GM19395 (cell line): ENCODE results near the gene FHOD3.
"Not testable (repeated sequence)": the region's sequence is repeated elsewhere in the genome, so short reads cannot be mapped to it uniquely, and the experiment has no call there.

Experiments used
- ATAC-seq: cut with Tn5 transposase; IDR thresholded peaks from one replicate; pipeline ENCODE4 v1.9.1; 2021; ENCODE audit warnings: mild to moderate bottlenecking, moderate library complexity; ENCODE audit not compliant: unreplicated experiment

The FHOD3 gene

DNA sequence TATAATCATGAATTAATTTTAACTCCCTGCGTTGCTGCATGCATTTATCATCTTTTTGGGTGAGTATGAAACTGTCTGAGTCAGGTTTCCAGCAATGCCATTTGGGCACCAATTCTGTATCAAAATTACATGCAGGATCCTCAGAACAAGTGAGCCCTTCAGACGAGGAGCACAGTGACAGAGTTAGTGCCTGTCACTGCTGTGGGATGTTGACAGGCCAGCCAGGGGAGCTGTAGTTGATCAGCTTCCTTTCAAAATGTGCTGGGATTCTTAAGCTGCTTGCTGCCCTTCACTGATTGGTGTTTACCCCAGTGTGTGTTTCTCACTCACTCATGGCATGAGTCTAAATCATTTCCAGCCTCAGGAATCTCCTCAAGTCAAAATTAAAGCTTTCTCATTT, 422.1 kb downstream of the FHOD3 start:
- ATAC-seq: no peak

- not testable (repeated sequence) for ATAC-seq
Observed at GRCh38 chr18:36721351-36721750, 423.8 kb downstream of the FHOD3 start.

GRCh38 chr18:36724169-36724568, 426.7 kb downstream of the FHOD3 start:
- no peak for ATAC-seq

GRCh38 chr18:36724591-36725001, 427.1 kb downstream of the FHOD3 start:
- no peak for ATAC-seq

- no peak for ATAC-seq
Observed at GRCh38 chr18:36728345-36728744, 430.8 kb downstream of the FHOD3 start.

DNA sequence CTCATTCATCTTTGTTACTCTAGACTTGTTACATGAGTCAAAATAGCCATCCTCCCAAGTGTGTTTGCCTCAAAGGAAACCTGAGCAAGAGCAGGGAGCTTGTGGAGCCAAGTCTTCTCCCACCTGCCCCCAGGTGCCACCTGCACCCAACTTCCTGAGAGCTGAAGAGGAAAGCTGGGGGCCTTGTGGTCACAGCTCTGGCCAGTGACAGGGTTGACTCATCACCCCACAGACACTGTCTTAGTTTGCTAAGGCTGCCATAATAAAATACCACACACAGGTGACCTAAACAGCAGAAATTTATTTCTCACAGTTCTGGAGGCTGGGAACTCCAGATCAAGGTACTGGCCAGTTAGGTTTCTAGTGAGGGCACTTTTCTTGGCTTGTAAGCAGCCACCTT, 431.7 kb downstream of the FHOD3 start:
- ATAC-seq: no peak

DNA sequence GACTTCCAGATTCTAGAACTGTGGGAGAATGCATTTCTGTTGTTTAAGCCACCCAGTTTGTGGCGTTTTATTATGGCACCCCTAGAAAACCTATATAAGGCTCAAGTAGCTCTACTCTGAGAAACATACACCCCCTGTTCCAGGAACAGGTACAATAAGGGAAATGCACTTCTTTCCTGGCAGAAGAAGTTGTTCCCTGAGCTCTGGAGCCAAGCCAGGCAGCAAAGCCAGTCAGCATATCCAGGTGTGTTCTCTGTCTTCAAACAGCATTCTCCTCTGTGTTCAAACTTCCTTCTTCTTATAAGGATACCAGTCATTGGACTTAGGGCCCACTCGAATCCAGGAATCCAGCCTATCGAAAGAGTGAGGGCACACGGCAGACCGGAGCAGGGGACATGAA, 434.8 kb downstream of the FHOD3 start:
- no peak for ATAC-seq

DNA sequence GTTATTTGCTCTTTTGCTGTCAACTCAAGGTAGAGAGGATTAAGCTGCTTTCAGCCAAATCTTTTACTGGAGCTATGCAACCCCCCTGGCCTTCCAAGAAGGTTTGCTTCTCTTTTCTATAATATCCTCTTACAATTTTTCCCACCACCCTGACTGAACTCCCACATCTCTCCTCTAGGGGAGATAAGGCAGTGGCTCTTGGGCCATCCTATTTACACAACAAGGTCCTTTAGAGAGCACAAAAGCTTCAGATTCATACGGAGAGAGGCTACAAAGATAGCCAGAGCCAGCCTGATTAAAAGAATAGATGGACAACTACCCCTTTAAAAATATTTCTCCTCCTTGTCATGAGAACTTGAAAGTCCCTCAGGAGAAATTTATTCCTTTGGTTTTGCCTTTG, 435.6 kb downstream of the FHOD3 start:
- no peak for ATAC-seq

DNA sequence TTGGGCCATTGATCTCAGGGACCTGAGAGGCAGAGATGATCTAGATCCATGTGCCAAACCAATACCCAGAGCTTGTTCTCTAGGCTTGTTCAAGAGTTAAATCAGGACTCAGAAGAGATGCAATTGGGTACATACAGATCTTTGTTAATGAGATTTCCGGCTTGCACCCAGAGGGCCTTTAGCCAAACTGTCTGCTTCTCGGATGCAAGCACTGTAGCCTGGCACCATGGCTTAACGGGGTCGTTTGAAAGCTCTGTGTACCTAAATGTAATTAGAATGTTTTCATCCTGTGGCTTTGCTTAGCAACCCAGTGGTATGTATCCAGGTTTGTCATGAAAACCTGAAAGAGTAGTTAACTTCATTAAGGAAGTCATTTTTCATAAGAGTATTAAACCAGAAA, 437.1 kb downstream of the FHOD3 start:
- ATAC-seq: no peak

GRCh38 chr18:36735130-36735529, 437.6 kb downstream of the FHOD3 start:
- no peak for ATAC-seq

DNA sequence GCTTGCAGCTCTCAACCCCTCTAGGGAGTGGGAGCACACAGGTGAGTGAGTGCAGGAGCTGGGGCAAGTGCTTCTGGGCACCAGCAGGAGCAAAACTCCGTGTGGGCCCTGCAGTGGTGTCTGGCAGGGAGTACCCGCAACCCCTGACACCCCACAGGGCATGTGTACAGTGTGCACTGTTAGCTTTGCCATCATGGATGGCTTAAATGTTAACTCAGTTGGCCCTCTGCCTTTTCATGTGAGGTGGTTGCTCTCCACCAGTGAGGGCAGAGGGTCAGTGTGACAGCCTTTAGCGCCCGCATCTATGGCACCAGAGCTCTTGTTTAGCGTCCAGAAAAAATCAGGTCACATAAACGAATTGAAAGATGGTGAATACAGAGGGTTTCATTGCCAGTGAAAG, 438.6 kb downstream of the FHOD3 start:
- no peak for ATAC-seq

GRCh38 chr18:36737316-36737715, 439.8 kb downstream of the FHOD3 start:
- no peak for ATAC-seq

DNA sequence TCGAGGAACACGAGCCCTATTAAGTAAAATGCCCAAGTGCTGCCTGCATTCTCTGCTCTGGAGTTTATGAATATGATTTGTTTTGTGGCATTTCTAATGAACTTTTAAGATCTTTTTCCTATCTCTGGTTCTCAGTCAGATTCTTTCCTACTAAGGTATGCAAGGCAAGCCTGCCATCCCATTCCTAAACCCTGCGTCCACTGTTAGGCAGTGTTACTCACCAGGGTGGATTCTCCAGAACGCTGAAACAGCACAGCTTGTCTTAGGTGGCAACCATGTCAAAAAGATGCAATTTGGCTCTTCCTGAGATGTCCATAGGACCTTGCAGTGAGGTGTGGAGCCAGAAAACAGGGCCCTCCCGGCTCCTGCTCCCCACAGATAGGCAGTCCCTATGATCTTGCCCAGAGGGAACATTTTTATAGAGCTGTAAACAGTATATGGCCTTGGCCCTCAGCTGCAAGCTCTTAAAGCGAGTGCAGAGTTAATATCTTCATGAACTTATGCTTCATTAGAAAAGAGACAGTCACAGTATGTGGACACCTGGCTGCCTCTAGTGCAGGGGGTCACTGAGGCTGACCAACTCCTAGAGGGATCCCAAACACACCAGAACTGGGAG, 446.9 kb downstream of the FHOD3 start:
- ATAC-seq: no peak

GRCh38 chr18:36745219-36745975, 447.9 kb downstream of the FHOD3 start:
- no peak for ATAC-seq

GRCh38 chr18:36752929-36753865, 455.7 kb downstream of the FHOD3 start:
- no peak for ATAC-seq

GRCh38 chr18:36756242-36756641, 458.7 kb downstream of the FHOD3 start:
- ATAC-seq: no peak

GRCh38 chr18:36757081-36757480, 459.6 kb downstream of the FHOD3 start:
- ATAC-seq: no peak

DNA sequence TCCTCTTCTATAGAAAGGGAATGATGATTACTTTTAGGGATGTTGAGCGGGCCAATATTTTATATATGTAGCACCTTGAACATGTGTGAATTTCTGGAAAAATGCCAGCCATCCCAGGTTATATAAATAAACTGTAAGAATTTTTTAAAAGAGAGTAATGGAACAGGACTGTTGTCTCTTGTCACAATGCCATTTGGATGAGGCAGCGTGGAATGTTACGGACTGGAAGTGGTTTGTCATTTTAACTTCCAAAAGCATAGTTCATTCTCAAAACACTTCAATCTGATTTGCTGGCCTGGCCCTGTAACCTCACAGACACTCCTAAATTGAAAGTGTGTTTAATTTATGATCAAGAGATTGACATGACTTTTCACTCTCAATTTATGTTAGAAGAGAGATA, 460.5 kb downstream of the FHOD3 start:
- no peak for ATAC-seq

- ATAC-seq: no peak
Observed at GRCh38 chr18:36758623-36759022, 461.1 kb downstream of the FHOD3 start.

DNA sequence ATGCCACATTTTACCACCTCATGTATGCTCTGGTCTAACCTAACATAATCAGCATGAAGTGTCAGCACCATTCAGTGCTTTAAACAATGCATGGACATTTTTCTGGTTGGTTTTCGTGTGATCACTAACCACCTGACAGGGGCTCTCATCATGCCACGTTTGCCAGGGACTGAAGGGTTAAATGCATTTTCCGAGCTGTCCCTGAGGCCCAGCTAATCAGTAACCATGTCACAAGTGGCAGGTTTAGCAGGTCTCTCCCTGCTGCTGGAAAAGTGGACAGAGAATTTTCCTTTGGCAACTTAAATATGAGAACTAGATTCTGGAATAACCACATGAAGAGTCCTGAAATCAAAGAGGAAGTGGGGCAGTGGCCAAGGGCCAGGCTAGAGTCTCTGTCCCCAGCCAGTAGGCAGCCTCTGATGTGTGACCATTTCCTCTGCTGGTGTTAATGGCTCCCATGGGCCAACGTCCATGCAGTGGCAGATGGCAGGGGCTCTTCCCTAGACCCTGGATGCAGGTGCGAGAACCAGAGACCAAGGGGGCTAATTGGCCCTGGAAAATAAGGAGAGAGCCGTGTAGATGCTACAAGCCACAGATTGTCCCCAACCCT, 461.8 kb downstream of the FHOD3 start:
- ATAC-seq: no peak

GRCh38 chr18:36760598-36760997, 463.1 kb downstream of the FHOD3 start:
- ATAC-seq: no peak
